ENCODE data around the gene ANKMY1.

The ANKMY1 gene

DNA sequence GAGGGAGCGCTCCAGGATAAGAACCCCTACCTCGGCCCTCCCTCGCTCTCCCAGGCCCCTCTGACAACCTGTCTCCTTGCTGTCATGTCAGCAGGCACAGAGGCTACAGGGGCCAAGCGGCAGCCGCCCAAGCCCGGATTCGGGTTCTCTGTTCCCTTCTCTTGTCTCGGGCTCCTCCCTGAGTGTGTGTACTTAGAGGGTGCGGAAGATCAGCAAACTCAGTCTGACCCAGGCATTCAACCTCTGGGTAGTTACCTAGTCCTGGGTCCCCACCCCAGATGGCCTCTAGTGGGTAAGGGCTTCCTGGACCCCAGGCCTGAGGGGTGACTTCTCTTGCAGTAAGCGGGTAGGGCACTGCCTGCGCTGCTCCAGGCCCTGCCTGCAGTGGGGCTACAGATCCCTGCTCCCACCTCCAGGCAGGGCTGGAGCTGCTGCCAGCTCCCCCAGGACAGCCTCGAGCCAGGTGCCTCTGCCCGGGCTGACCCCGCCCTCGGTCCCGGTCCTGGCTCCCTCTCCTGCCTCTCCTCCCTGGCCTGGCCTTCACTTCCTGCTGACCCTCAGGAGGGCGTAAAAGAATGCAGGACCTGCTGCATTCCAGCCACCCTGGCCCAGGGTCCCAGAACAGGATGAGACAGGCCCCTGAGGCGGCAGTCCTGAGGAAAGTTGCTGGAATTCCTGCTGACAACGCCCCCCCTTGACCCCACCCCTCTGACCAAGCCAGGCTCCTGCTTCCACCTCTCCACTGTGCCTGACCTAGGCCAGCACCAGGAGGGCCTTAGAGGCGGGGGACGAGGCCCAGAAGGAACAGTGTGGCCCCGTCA is 100.4 kb downstream of the ANKMY1 start:
- no peak for DNase-seq

DNA sequence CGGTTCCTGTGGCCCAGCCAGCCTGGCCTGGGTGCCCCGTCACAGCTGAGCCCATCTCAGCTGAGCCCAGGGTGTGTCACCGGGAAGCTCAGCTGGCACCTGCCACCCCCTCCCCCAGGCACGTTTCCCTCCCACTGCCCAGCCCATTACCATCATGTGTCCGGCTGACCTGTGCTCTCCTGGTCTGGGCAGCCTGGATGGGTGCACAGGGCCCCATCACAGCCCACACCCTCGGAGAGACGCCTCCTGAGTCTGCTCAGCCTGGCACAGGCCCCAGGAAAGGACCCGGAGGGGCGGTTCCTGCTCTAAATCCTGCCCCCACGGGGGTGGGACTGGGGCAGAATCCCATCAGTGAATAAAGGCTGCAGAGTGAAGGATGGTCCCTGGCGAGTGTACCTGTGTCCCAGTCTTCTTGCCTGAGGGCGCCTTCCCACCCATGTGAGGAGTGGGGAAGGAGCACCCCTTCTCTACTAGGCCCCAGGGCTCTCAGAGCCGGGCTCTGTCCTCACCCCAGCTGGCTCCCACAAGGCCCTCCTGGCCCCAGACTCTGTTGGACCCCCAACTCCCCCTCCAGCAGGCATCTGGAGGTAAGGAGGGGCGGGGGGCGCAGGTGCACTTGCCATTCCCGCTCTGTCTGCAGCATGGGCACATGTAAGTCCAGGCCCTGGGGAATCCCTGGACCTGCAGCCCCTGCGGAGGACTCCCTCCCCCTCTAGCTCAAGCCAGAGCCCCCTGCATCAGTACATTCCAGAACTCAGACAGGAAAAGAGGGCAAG is 101.2 kb downstream of the ANKMY1 start:
- DNase-seq: no peak

DNA sequence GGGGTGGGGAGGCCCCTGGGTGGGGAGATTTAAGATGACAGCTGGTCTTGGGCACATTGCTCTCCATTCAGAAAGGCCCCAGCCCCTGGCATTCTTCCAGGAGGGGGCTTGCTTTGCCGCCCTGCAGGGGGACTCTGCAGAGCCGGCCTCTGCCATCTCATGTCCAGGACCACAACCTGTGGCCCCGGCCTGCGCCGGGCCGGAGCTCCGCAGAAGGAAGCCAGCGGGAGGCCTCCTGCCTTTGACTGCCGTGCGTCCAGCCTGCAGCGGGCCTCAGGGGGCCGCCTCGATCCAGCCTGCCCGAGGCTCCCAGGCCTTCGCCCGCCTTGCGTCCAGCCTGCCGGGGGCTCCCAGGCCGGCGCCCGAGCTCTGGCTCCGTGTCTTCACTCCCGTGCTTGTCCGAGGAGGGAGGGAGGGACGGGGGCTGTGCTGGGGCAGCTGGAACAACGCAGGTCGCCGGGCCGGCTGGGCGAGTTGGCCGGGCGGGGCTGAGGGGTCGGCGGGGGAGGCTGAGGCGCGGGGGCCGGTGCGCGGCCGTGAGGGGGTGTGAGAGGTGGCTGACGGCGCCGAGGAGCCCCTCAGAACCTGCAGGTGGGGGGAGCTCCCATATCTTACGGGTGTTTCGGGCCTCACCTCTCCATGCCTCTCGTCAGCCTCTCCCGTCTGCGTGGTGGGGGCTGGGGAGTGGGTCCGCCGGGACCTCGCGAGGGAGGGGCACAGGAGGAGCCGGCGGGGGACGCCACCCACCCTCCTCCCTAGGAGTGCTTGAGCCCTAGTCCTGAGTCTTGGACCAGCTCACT is 101.9 kb downstream of the ANKMY1 start:
- no peak for DNase-seq

GRCh38 chr2:240455272-240455646 is 102.5 kb downstream of the ANKMY1 start:
- DNase-seq: no peak

- no peak for DNase-seq
Measured at GRCh38 chr2:240454106-240454901, 103.5 kb downstream of the ANKMY1 start.

DNA sequence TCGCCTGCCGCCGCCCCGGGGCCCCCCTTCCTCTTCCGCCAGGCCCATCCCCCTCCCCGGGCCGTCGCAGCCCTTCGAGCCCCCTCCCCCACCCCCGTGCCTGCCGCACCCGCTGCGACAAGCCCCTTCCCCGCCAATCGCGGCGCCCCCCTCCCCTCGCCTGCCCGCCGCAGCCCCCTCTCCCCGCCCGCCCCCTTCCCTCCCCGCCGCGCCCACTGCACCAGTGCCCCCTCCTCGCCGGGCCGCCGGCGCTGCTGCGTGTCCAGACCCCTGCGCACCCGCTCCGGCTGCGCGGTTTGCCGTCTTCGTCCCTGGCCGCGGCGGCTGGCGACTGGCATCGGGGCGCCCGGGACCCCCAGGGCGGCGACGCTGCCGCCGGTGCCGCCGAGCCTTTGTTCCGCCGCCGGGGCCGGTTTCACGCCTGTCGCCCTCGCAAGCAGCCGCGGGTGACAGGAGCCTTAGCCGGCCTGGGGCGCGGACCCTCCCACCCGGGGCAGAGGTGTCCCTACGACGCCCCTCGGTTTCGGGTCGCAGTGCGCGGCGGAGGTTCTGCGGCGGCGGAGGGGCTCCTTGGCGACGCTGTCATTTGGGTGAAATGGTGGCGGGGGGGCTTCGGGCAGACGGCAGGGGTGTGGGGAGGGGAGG is 104.2 kb downstream of the ANKMY1 start:
- no peak for DNase-seq

GRCh38 chr2:240452462-240453256 is 105.1 kb downstream of the ANKMY1 start:
- DNase-seq: no peak

DNA sequence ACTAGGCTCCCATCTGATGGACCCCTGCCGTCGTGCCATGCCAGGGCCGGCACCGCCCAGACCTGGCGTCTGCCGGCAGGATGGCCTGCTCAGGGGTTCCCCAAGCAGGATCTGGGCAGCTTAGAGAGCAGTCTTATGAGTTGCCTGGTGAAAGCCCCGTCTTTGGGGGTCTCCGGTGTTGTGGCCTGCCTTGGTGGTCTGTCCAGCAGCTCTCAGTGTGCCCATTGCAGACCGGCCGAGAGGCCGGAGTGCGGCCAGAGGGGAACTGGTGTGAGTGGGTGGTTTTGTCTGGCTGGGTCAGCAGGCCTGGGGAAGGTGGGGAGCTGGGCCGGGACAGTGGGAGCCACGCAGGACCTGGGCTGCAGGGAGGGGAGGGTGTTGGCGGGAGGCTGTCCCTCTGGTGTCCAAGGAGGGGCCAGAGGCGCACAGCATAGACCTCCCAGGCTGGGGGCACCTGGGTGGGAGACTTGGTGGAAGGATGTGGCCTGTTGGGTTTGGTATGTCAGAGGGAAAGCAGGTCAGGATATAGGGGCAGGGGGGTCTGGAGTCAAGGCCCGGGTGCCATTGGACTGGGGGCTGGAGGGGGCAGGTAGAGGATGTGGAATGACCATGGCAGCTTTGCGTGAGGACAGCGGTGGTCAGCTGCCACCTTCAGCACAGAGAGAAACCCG is 105.9 kb downstream of the ANKMY1 start:
- DNase-seq: no peak

DNA sequence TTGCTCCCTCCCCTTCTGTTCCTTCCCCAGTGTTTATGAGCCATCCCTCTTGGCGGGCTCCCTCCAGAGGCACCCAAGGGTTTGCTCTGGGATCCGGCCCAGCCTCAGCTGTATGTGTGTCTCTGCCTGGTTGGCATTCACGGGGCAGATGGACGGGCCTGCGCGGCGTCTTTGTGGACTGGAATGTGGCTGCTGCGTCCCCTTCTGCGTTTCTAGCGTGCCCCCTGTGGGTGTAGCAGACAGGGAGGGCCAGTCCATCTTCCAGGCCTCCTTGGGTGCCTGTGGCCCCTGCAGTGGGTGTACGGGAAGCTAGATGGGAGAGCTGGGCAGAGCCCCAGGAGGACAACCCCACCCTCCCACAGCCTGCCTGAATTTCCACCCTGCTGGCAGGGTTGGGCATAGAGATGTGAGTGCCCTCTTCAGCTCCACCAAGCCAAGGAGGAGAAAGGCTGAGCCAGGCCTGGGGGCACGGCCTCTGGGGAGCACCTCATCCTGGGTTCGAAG is 106.6 kb downstream of the ANKMY1 start:
- no peak for DNase-seq

DNA sequence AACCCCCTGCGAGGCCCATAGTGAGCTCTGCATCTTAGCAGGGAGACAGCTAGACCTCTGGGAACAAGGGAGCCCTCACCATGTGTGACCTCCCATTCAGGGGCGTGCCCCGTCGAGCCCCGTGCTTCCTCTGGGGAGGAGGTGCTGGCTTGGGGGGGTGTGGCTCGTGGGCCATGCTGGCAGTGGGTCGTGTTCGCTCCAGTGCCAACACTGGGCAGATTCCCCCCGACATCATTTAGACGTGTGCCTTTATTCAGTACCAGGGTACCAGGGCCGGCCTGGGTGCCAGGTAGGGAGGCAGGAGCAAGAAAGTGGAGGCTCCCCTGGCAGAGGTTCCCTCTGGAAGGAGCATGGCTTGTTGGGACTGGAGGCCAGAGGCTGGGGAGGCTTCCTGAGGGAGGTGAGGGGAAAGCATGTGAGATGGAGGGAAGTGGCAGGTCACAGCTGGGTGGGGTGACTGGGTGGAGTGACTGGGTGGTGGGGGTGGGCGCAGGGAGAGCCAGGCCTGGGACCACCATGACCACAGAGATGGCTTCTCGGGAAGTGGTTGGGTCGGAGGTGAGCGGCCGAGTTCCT is 107.2 kb downstream of the ANKMY1 start:
- no peak for DNase-seq

DNA sequence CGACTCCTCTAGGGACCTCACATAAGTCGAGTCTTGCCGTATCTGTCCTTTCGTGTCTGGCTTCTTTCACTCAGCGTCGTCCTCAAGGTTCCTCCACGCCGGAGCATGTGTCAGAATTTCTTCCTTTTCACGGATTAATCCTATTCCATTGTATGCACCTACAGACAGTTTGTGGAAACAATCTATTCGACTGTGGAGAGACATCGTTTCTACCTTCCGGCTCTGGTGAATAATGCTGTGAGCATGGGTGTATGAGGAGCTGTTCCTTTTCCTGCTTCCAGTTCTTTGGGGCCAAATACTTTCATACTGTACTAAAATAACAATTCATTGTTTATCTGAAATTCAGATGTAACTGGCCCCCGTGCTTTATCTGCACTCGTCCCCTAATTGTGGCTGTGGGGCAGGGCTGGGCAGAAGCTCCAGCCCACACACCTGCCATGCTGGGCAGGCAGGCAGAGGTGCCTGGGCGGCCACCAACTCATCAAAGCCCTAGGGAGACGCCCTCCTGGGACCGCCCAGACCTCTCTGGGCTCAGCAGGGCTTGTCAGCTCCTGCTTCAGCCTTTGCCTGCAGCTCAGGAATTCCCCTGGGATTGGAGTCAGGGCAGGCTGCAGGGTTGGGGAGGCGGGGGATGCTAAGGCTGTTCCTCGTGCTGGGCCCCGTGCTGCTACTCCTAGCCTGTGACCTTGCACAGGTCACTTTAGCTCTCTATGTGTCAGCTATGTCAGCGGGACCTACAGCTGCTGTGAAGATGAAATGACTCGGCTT is 107.8 kb downstream of the ANKMY1 start:
- DNase-seq: no peak

DNA sequence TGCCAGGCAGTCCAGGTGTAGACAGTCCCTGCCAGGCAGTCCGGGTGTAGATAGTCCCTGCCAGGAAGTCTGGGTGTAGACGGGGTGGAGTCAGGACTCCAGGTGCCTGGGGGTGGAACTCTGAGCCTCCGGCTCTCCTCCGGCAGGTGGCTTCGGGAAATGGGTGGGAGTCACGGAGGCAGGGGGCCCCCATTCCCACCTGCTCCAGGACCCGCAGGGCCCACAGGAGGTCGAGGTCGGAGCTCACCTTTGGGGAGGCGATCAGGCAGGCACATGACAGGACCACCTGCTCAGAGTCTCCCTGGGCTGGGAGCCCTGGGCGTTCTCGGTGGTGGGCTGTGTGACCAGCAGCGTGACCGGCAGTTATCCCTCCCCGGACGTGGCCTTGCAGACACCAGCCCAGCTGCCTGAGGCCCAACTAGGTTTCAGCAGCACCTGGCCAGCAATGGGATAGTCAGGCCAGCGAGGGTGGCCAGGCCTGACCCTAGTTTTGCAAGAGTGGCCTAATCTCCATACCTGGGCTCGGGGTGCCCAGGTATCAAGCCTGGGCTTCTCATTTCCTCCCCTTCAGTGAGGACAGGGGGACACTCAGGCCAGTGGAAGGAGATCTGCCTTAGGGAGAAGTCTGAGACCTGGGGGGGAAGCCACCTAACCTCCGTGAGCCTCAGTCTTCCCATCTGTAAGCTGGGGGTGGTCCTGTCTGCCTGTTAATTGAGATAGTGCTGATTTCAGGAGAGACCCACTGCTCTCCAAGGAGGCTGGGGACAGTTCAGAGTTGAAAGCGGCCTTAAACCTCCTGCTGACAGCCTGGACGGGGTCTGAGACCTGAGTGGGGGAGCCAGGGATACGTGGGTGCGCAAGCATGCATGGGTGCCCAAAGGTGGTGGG is 109.2 kb downstream of the ANKMY1 start:
- no peak for DNase-seq

DNA sequence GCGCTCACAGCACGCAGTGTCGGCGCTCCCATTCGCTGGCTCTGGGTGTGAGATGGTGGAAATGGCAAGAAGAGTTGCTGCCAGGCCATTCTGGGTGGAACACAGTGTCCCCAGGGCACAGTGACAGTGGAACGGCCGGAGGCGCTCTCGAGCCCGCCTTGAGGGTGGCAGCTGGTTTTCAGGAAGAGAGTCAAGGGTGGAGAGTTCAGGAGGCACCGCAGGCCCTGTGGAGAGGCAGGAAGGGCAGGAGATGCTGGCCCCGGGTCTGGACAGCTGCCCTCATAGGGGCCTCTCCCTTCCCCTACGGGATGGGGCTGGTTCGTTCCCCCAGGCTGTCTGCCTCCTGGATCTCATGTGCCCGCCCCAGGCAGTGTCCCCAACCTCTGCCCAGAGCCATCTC is 109.9 kb downstream of the ANKMY1 start:
- no peak for DNase-seq

DNA sequence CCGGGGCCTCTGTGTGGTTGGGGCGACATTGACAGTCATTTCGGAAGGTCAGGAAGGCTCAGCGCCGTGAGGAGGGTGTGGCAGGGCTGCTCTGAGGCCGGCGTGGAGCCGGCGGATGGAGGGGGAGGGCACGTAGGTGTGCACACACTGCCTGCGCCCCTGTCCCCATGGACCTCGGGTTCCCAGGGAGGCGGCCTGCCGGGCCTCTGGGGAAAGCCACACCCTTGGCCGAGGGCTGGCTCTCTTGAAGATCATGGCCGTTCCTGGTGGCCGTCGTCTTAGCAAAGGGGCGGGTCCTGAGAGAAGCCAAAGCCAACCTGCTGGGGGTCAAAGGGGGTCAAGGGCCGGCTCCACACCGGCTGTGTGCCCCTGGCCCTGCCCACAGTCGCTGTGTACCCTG is 110.5 kb downstream of the ANKMY1 start:
- DNase-seq: no peak

GRCh38 chr2:240446664-240447175 is 111.1 kb downstream of the ANKMY1 start:
- no peak for DNase-seq

- no peak for DNase-seq
Measured at GRCh38 chr2:240445961-240446663, 111.7 kb downstream of the ANKMY1 start.

DNA sequence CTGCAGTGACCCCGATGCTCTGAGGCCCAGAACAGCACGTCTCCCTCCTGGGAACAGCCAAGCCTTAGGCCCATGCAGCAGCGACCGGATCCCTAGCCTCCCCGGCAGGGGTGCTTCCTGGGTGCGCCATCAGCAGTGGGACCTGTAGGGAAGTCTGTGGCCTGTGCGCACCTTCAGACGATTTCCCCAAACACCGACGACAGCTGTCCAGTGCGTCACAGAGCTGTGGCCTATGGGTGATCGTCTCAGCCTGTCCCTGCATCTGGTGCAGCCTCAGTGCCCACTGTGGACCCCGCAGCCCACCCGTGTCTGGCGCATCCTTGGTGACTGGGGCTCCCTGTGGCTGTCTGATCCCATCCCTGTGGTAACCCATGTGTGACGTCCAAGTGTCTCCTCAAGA is 113.3 kb downstream of the ANKMY1 start:
- DNase-seq: no peak

Data from activated naive CD4-positive, alpha-beta T cell treated with Interleukin-2 at 50 U/mL for 16 hours (primary cell).